Muscle of back (tissue), 11 donors: Measurements from ENCODE around the gene SFT2D2. TPM values are rescaled to one million over a fixed set of nuclear protein-coding genes. Genes with fewer than 3 reads are reported as not detected.
A peak's percentile ranks its signal among the peaks of the same experiment; 100 is the strongest.

Source experiments
- DNase-seq, 3 donors: peaks; one replicate each; pipeline versions ENCODE4 v3.0.0 to v3.0.0-alpha.2; 2013
- polyA plus RNA-seq, 10 donors: library from polyadenylated mRNA; unstranded; fragments of 120-200 nt; gene quantifications; one replicate each; pipeline ENCODE4 v1.2.1, GENCODE V29; 2013; ENCODE audit not compliant: insufficient read length in 10 of 10

SFT2D2 gene
- polyA plus RNA-seq, 10 donors = 7.5 to 12.7 (median 9.6) TPM

- DNase-seq = no peak
Measured at GRCh38 chr1:168264296-168264695, 38.5 kb downstream of the SFT2D2 start.

- DNase-seq = no peak
Measured at GRCh38 chr1:168265596-168265995, 39.8 kb downstream of the SFT2D2 start.

GRCh38 chr1:168266644-168267186, 40.9 kb downstream of the SFT2D2 start:
- DNase-seq = no peak

GRCh38 chr1:168271636-168272035, 45.8 kb downstream of the SFT2D2 start:
- DNase-seq = no peak

GRCh38 chr1:168273575-168273974, 47.8 kb downstream of the SFT2D2 start:
- DNase-seq = no peak

- peak in 1 of 3 donors; percentile 5 for DNase-seq
Measured at GRCh38 chr1:168279253-168279652, 53.4 kb downstream of the SFT2D2 start.

GRCh38 chr1:168280296-168280927, 54.6 kb downstream of the SFT2D2 start, which contains the start of gene TBX19:
Gene TBX19 (plus strand): TSS chr1:168280877. CDS start chr1:168281091, 214 bp downstream.
- DNase-seq = no peak

GRCh38 chr1:168281603-168282325, 56.0 kb downstream of the SFT2D2 start:
- no peak for DNase-seq

- no peak for DNase-seq
Measured at GRCh38 chr1:168285521-168285790, 59.7 kb downstream of the SFT2D2 start.

- no peak for DNase-seq
Measured at GRCh38 chr1:168285971-168286927, 60.4 kb downstream of the SFT2D2 start.

- no peak for DNase-seq
Measured at GRCh38 chr1:168287237-168287664, 61.4 kb downstream of the SFT2D2 start.

GRCh38 chr1:168288311-168289052, 62.7 kb downstream of the SFT2D2 start:
- no peak for DNase-seq

- DNase-seq = no peak
Measured at GRCh38 chr1:168291222-168291837, 65.5 kb downstream of the SFT2D2 start.

GRCh38 chr1:168293356-168293755, 67.6 kb downstream of the SFT2D2 start:
- no peak for DNase-seq

- DNase-seq = no peak
Measured at GRCh38 chr1:168295411-168296114, 69.8 kb downstream of the SFT2D2 start.

- no peak for DNase-seq
Measured at GRCh38 chr1:168297019-168297730, 71.4 kb downstream of the SFT2D2 start.

- no peak for DNase-seq
Measured at GRCh38 chr1:168298446-168298845, 72.6 kb downstream of the SFT2D2 start.

- no peak for DNase-seq
Measured at GRCh38 chr1:168300626-168301025, 74.8 kb downstream of the SFT2D2 start.

GRCh38 chr1:168301664-168302320, 76.0 kb downstream of the SFT2D2 start:
- peak in 1 of 3 donors; percentile 19 for DNase-seq
